ENCODE data around the gene APOC1.
"Not testable (repeated sequence)": the region's sequence is repeated elsewhere in the genome, so short reads cannot be mapped to it uniquely, and the experiment has no call there.

APOC1 gene

DNA sequence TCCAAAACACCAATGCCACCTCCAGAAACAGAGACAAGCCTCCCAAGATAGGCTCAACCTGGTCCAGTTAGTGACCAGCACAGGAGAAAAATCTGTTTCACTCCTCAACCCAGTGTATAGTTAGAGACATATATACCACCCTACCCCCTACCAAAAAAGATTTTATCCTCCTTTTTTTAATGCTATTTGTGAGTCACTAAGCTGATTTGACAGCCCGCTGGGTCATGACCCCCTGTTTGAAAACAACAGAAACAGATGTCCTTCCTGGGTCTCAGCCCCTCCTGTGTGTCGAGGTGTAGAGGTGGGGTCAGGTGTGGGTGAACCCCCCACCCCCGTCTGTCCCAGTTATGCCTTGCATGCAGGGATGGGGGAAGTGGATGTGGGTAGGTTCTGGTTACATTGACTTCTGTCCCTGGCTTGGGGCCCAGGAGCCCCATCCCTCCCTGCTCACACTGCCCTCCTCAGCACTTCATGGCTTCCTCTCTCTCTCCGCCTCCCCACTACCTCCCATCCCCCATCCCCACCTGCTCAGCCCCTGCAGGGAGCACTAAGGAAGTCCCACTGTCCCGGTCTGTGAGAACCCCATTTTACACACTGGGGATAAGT, 37.4 kb upstream of the APOC1 start:
- peaks cover 2% of the 10 kb centered on the region; the same call in 1 of the 2 replicates for H3K4me1 ChIP-seq (ENCODE audit: control insufficient read depth, insufficient read depth, low read length)
- H3K27me3 ChIP-seq (ENCODE audit: control insufficient read depth, insufficient read depth, low read length), result no peaks in the 10 kb centered on the region
- H3K4me3 ChIP-seq (ENCODE audit: low read length), result no peak overlapping the region
- no CpG with 5 or more reads among the region's 5 CpGs for WGBS (ENCODE audit: insufficient coverage, insufficient read length)
- no peak for DNase-seq (ENCODE audit: low read depth, low spot score)
- H3K27ac ChIP-seq (ENCODE audit: low read length), result no peak overlapping the region
- H3K9me3 ChIP-seq (ENCODE audit: control insufficient read depth, insufficient read depth, low read length), result no peaks in the 10 kb centered on the region
- H3K36me3 ChIP-seq (ENCODE audit: control insufficient read depth, insufficient read depth, low read length), result peaks cover 41% of the 10 kb centered on the region

- WGBS (ENCODE audit: insufficient coverage, insufficient read length), result no CpG with 5 or more reads among the region's 26 CpGs
- peaks cover 35% of the 10 kb centered on the region for H3K36me3 ChIP-seq (ENCODE audit: control insufficient read depth, insufficient read depth, low read length)
Measured at GRCh38 chr19:44878120-44878865, 36.1 kb upstream of the APOC1 start.

GRCh38 chr19:44879309-44880065, 34.9 kb upstream of the APOC1 start:
- Histone ChIP-seq H3K27me3 (ENCODE audit: control insufficient read depth, insufficient read depth, low read length) (no peaks in the 10 kb centered on the region), H3K27ac (ENCODE audit: low read length) (no peak overlapping the region), H3K36me3 (ENCODE audit: control insufficient read depth, insufficient read depth, low read length) (peaks cover 28% of the 10 kb centered on the region), H3K4me3 (ENCODE audit: low read length) (no peak overlapping the region), H3K9me3 (ENCODE audit: control insufficient read depth, insufficient read depth, low read length) (no peaks in the 10 kb centered on the region), H3K4me1 (ENCODE audit: control insufficient read depth, insufficient read depth, low read length) (peaks cover 2% of the 10 kb centered on the region; the same call in 1 of the 2 replicates)
- no peak for DNase-seq (ENCODE audit: low read depth, low spot score)
- WGBS (ENCODE audit: insufficient coverage, insufficient read length), result no CpG with 5 or more reads among the region's 18 CpGs

More at GRCh38 chr19:44878120-44878865, 36.1 kb upstream of the APOC1 start:
- Histone ChIP-seq H3K9me3 (ENCODE audit: control insufficient read depth, insufficient read depth, low read length) (no peaks in the 10 kb centered on the region), H3K4me3 (ENCODE audit: low read length) (no peak overlapping the region), H3K4me1 (ENCODE audit: control insufficient read depth, insufficient read depth, low read length) (peaks cover 2% of the 10 kb centered on the region; the same call in 1 of the 2 replicates), H3K27me3 (ENCODE audit: control insufficient read depth, insufficient read depth, low read length) (no peaks in the 10 kb centered on the region), H3K27ac (ENCODE audit: low read length) (no peak overlapping the region)
- no peak for DNase-seq (ENCODE audit: low read depth, low spot score)

- no peaks in the 10 kb centered on the region for H3K9me3 ChIP-seq (ENCODE audit: control insufficient read depth, insufficient read depth, low read length)
- peaks cover 2% of the 10 kb centered on the region; the same call in 1 of the 2 replicates for H3K4me1 ChIP-seq (ENCODE audit: control insufficient read depth, insufficient read depth, low read length)
- no peak for DNase-seq (ENCODE audit: low read depth, low spot score)
- H3K4me3 ChIP-seq (ENCODE audit: low read length), result no peak overlapping the region
- no CpG with 5 or more reads among the region's 15 CpGs for WGBS (ENCODE audit: insufficient coverage, insufficient read length)
- no peaks in the 10 kb centered on the region for H3K27me3 ChIP-seq (ENCODE audit: control insufficient read depth, insufficient read depth, low read length)
- peaks cover 20% of the 10 kb centered on the region for H3K36me3 ChIP-seq (ENCODE audit: control insufficient read depth, insufficient read depth, low read length)
- no peak overlapping the region for H3K27ac ChIP-seq (ENCODE audit: low read length)
Measured at GRCh38 chr19:44882063-44882462, 32.3 kb upstream of the APOC1 start.

GRCh38 chr19:44882619-44883397, 31.6 kb upstream of the APOC1 start:
- not testable (repeated sequence) for H3K27ac ChIP-seq (ENCODE audit: low read length); H3K27me3 ChIP-seq (ENCODE audit: control insufficient read depth, insufficient read depth, low read length); H3K9me3 ChIP-seq (ENCODE audit: control insufficient read depth, insufficient read depth, low read length); DNase-seq (ENCODE audit: low read depth, low spot score); H3K4me3 ChIP-seq (ENCODE audit: low read length); H3K4me1 ChIP-seq (ENCODE audit: control insufficient read depth, insufficient read depth, low read length)
- H3K36me3 ChIP-seq (ENCODE audit: control insufficient read depth, insufficient read depth, low read length), result peaks cover 19% of the 10 kb centered on the region
- WGBS (ENCODE audit: insufficient coverage, insufficient read length), result no CpG with 5 or more reads among the region's 19 CpGs

GRCh38 chr19:44883922-44884321, 30.5 kb upstream of the APOC1 start:
- Histone ChIP-seq H3K4me3 (ENCODE audit: low read length) (no peak overlapping the region), H3K4me1 (ENCODE audit: control insufficient read depth, insufficient read depth, low read length) (peaks cover 2% of the 10 kb centered on the region; the same call in 1 of the 2 replicates), H3K27ac (ENCODE audit: low read length) (no peak overlapping the region), H3K9me3 (ENCODE audit: control insufficient read depth, insufficient read depth, low read length) (no peaks in the 10 kb centered on the region), H3K36me3 (ENCODE audit: control insufficient read depth, insufficient read depth, low read length) (peaks cover 20% of the 10 kb centered on the region), H3K27me3 (ENCODE audit: control insufficient read depth, insufficient read depth, low read length) (no peaks in the 10 kb centered on the region)
- no CpG with 5 or more reads among the region's 5 CpGs for WGBS (ENCODE audit: insufficient coverage, insufficient read length)
- DNase-seq (ENCODE audit: low read depth, low spot score), result no peak

- WGBS (ENCODE audit: insufficient coverage, insufficient read length), result no CpG with 5 or more reads among the region's 4 CpGs
- Histone ChIP-seq H3K36me3 (ENCODE audit: control insufficient read depth, insufficient read depth, low read length) (peaks cover 19% of the 10 kb centered on the region), H3K27me3 (ENCODE audit: control insufficient read depth, insufficient read depth, low read length) (no peaks in the 10 kb centered on the region), H3K9me3 (ENCODE audit: control insufficient read depth, insufficient read depth, low read length) (no peaks in the 10 kb centered on the region), H3K4me1 (ENCODE audit: control insufficient read depth, insufficient read depth, low read length) (peaks cover 1% of the 10 kb centered on the region; the same call in 1 of the 2 replicates), H3K27ac (ENCODE audit: low read length) (no peak overlapping the region), H3K4me3 (ENCODE audit: low read length) (no peak overlapping the region)
- no peak for DNase-seq (ENCODE audit: low read depth, low spot score)
Measured at GRCh38 chr19:44884566-44884965, 29.8 kb upstream of the APOC1 start.

- Histone ChIP-seq H3K27me3 (ENCODE audit: control insufficient read depth, insufficient read depth, low read length) (no peaks in the 10 kb centered on the region), H3K36me3 (ENCODE audit: control insufficient read depth, insufficient read depth, low read length) (peaks cover 17% of the 10 kb centered on the region), H3K9me3 (ENCODE audit: control insufficient read depth, insufficient read depth, low read length) (no peaks in the 10 kb centered on the region), H3K4me3 (ENCODE audit: low read length) (no peak overlapping the region), H3K27ac (ENCODE audit: low read length) (no peak overlapping the region), H3K4me1 (ENCODE audit: control insufficient read depth, insufficient read depth, low read length) (no peaks in the 10 kb centered on the region)
- no CpG with 5 or more reads among the region's 6 CpGs for WGBS (ENCODE audit: insufficient coverage, insufficient read length)
- DNase-seq (ENCODE audit: low read depth, low spot score), result no peak
Measured at GRCh38 chr19:44886141-44886540, 28.3 kb upstream of the APOC1 start.

GRCh38 chr19:44887648-44888047, 26.8 kb upstream of the APOC1 start:
- Histone ChIP-seq H3K27ac (ENCODE audit: low read length) (no peak overlapping the region), H3K9me3 (ENCODE audit: control insufficient read depth, insufficient read depth, low read length) (no peaks in the 10 kb centered on the region), H3K27me3 (ENCODE audit: control insufficient read depth, insufficient read depth, low read length) (no peaks in the 10 kb centered on the region), H3K36me3 (ENCODE audit: control insufficient read depth, insufficient read depth, low read length) (peaks cover 17% of the 10 kb centered on the region), H3K4me1 (ENCODE audit: control insufficient read depth, insufficient read depth, low read length) (no peaks in the 10 kb centered on the region), H3K4me3 (ENCODE audit: low read length) (no peak overlapping the region)
- no peak for DNase-seq (ENCODE audit: low read depth, low spot score)
- WGBS (ENCODE audit: insufficient coverage, insufficient read length), result no CpG with 5 or more reads among the region's 4 CpGs

- not testable (repeated sequence) for H3K9me3 ChIP-seq (ENCODE audit: control insufficient read depth, insufficient read depth, low read length); H3K27ac ChIP-seq (ENCODE audit: low read length); H3K4me1 ChIP-seq (ENCODE audit: control insufficient read depth, insufficient read depth, low read length); H3K27me3 ChIP-seq (ENCODE audit: control insufficient read depth, insufficient read depth, low read length); DNase-seq (ENCODE audit: low read depth, low spot score); H3K4me3 ChIP-seq (ENCODE audit: low read length)
- peaks cover 22% of the 10 kb centered on the region for H3K36me3 ChIP-seq (ENCODE audit: control insufficient read depth, insufficient read depth, low read length)
- WGBS (ENCODE audit: insufficient coverage, insufficient read length), result no CpG with 5 or more reads among the region's 5 CpGs
Measured at GRCh38 chr19:44888335-44888734, 26.1 kb upstream of the APOC1 start.
